A549 (cell line): Measurements from ENCODE around the gene MRPL22. TPM values are rescaled to one million over a fixed set of nuclear protein-coding genes. Genes with fewer than 3 reads are reported as not detected.

ENCODE experiments used
- ATAC-seq, 2 experiments: fragments of 200-7000 bp in 1 of 2; fragments of >200 bp in 1 of 2; cut with Nextera tagmentation in 1 of 2; cut with Tn5 transposase in 1 of 2; 3 replicates each; pipeline versions ENCODE4 v1.8.0 to v1.9.1; 2018 to 2020; ENCODE audit warnings: mild to moderate bottlenecking in 1 of 2, moderate library complexity in 1 of 2
- CTCF ChIA-PET: fragments of 300-600 bp; sonication (Branson Sonifier 250); formaldehyde crosslinking; extraction: SDS; loops from one replicate; lab custom pipeline; 2021; ENCODE audit warnings: antibody characterized with exemption, inconsistent platforms; lab: Yijun Ruan, JAX
- POLR2A ChIA-PET: fragments of 350-600 bp; formaldehyde crosslinking; extraction: SDS; loops from one replicate; lab custom pipeline; 2021; ENCODE audit warnings: antibody characterized with exemption, inconsistent platforms; lab: Yijun Ruan, JAX
- DNase-seq, 2 experiments: peaks; one replicate each; pipeline versions ENCODE4 v3.0.0 to v3.0.0-alpha.2; 2011 to 2016; ENCODE audit warnings: low read depth in 1 of 2, low spot score in 1 of 2
- FAIRE-seq: peaks from 2 replicates; lab custom pipeline; 2011; peaks lifted over from hg19 to GRCh38; lab: Jason Lieb, UNC
- H3K27ac ChIP-seq, 2 experiments: fragments of >200 bp; sonication (Bioruptor Twin); formaldehyde crosslinking; 3 replicates each; pipeline ENCODE4 v1.5.1; 2016 to 2017
- H3K4me1 ChIP-seq: fragments of >200 bp; sonication (Bioruptor Twin); formaldehyde crosslinking; 3 replicates; pipeline ENCODE4 v1.6.1; 2016
- H3K4me2 ChIP-seq: fragments of >200 bp; sonication (Bioruptor Twin); formaldehyde crosslinking; 3 replicates; pipeline ENCODE4 v1.6.1; 2016
- H3K4me3 ChIP-seq: fragments of >200 bp; sonication (Bioruptor Twin); formaldehyde crosslinking; 3 replicates; pipeline ENCODE4 v1.5.1; 2016
- H3K9me3 ChIP-seq: fragments of >200 bp; sonication (Bioruptor Twin); formaldehyde crosslinking; 3 replicates; pipeline ENCODE4 v1.6.1; 2016
- BHLHE40 ChIP-seq: IDR thresholded peaks from 2 replicates; pipeline ENCODE4 v1.6.1; 2012; ENCODE audit warnings: low read depth, low read length, inconsistent platforms
- CBX8 ChIP-seq: fragments of 200-600 bp; sonication (generic); IDR thresholded peaks from 2 replicates; pipeline ENCODE4 v1.6.1; 2016
- CEBPB ChIP-seq, 2 experiments: fragments of >200 bp in 1 of 2; sonication (Bioruptor Twin) in 1 of 2; formaldehyde crosslinking in 1 of 2; IDR thresholded peaks; 2 replicates each; pipeline ENCODE4 v1.6.1; 2012 to 2016
- CHD2 ChIP-seq: fragments of 150-350 bp; IDR thresholded peaks from 2 replicates; pipeline ENCODE4 v1.6.1; 2014; ENCODE audit warnings: low read length; ENCODE audit not compliant: partially characterized antibody
- ELK1 ChIP-seq: fragments of 150-350 bp; IDR thresholded peaks from 2 replicates; pipeline ENCODE4 v1.6.1; 2014; ENCODE audit warnings: low read depth, mild to moderate bottlenecking, low read length
- FOSB ChIP-seq: fragments of 250-450 bp; sonication (Bioruptor Pico); IDR thresholded peaks from 2 replicates; pipeline ENCODE4 v1.5.0; 2020; ENCODE audit warnings: mild to moderate bottlenecking, moderate library complexity
- HDAC2 ChIP-seq: fragments of 200-600 bp; sonication (generic); IDR thresholded peaks from 2 replicates; pipeline ENCODE4 v1.6.1; 2016
- HOXB13 ChIP-seq: fragments of 250-450 bp; sonication (Bioruptor Pico); IDR thresholded peaks from 2 replicates; pipeline ENCODE4 v1.5.0; 2020; ENCODE audit warnings: low read depth, mild to moderate bottlenecking, moderate library complexity
- HOXB5 ChIP-seq: fragments of 250-450 bp; sonication (Bioruptor Pico); IDR thresholded peaks from 2 replicates; pipeline ENCODE4 v1.5.0; 2020; ENCODE audit warnings: mild to moderate bottlenecking, moderate library complexity
- JUN ChIP-seq, 2 experiments: fragments of >200 bp; sonication (Bioruptor Twin); formaldehyde crosslinking; IDR thresholded peaks; 2 replicates in 1 of 2; 3 replicates in 1 of 2; pipeline ENCODE4 v1.6.1; 2016 to 2017
- JUNB ChIP-seq: fragments of >200 bp; sonication (Bioruptor Twin); formaldehyde crosslinking; IDR thresholded peaks from 2 replicates; pipeline ENCODE4 v1.6.1; 2016
- KDM5A ChIP-seq: fragments of 200-600 bp; sonication (generic); IDR thresholded peaks from 2 replicates; pipeline ENCODE4 v1.6.1; 2016; ENCODE audit warnings: antibody characterized with exemption, mild to moderate bottlenecking
- MAX ChIP-seq: IDR thresholded peaks from 2 replicates; pipeline ENCODE4 v1.6.1; 2012
- NFE2L2 ChIP-seq: fragments of 150-350 bp; conservative IDR thresholded peaks from 2 replicates; pipeline ENCODE4 v1.6.1; 2014; ENCODE audit warnings: low read length
- NPAS2 ChIP-seq: fragments of 250-450 bp; sonication (Bioruptor Pico); IDR thresholded peaks from 2 replicates; pipeline ENCODE4 v1.8.0; 2022; ENCODE audit warnings: mild to moderate bottlenecking, moderate library complexity, borderline replicate concordance
- PBX3 ChIP-seq: IDR thresholded peaks from 2 replicates; pipeline ENCODE4 v1.6.1; 2012
- PHF8 ChIP-seq: fragments of 200-600 bp; sonication (generic); IDR thresholded peaks from 2 replicates; pipeline ENCODE4 v1.6.1; 2016; ENCODE audit warnings: low read depth, mild to moderate bottlenecking, antibody characterized with exemption, moderate library complexity, borderline replicate concordance
- POLR2AphosphoS2 ChIP-seq: conservative IDR thresholded peaks from 2 replicates; pipeline ENCODE4 v1.6.1; 2012; ENCODE audit warnings: low read length, improper control_type of control experiment, inconsistent platforms
- RARB ChIP-seq: fragments of 250-450 bp; sonication (Bioruptor Pico); IDR thresholded peaks from 2 replicates; pipeline ENCODE4 v1.8.0; 2021; ENCODE audit warnings: mild to moderate bottlenecking, moderate library complexity
- RCOR1 ChIP-seq: fragments of 150-350 bp; IDR thresholded peaks from 2 replicates; pipeline ENCODE4 v1.6.1; 2014; ENCODE audit warnings: antibody characterized with exemption, low read length, low read depth
- SMC3 ChIP-seq: fragments of >200 bp; sonication (Bioruptor Twin); formaldehyde crosslinking; IDR thresholded peaks from 3 replicates; pipeline ENCODE4 v1.6.1; 2018; ENCODE audit warnings: inconsistent platforms
- TFCP2L1 ChIP-seq: fragments of 250-450 bp; sonication (Bioruptor Pico); IDR thresholded peaks from 2 replicates; pipeline ENCODE4 v1.5.0; 2021; ENCODE audit warnings: mild to moderate bottlenecking
- TP53 ChIP-seq: fragments of 250-450 bp; sonication (Bioruptor Pico); IDR thresholded peaks from 2 replicates; pipeline ENCODE4 v1.5.0; 2021; ENCODE audit warnings: mild to moderate bottlenecking, moderate library complexity
- ZC3H11A ChIP-seq: fragments of 450-650 bp; IDR thresholded peaks from 2 replicates; pipeline ENCODE4 v1.6.1; 2014; ENCODE audit warnings: antibody characterized with exemption, mild to moderate bottlenecking
- ZFP36 ChIP-seq: fragments of 450-650 bp; IDR thresholded peaks from 2 replicates; pipeline ENCODE4 v1.6.1; 2014; ENCODE audit warnings: borderline replicate concordance; ENCODE audit not compliant: partially characterized antibody
- WGBS: methylation state at CpG from one replicate; pipeline ENCODE4 v1.1.6; 2017; ENCODE audit errors: missing lambda C conversion rate; 5-methylcytosine and 5-hydroxymethylcytosine counted together
- polyA plus RNA-seq, 4 experiments: library from polyadenylated mRNA; depleted of rRNA in 3 of 4; stranded (reverse); fragments of >200 nt; fragmentation: RNase III in 1 of 4; extraction: RNeasy Plus Mini Kit Qiagen cat#74134 plus additional on column Dnase treatment in 1 of 4; gene quantifications; 2 replicates in 3 of 4; 3 replicates in 1 of 4; pipeline ENCODE4 v1.2.3, GENCODE V29; 2011 to 2017
- TF ChIP-seq, protein P1 (sequence below): fragments of >200 bp; sonication (Bioruptor Twin); formaldehyde crosslinking; IDR thresholded peaks from 2 replicates; pipeline ENCODE4 v1.6.1; 2016
- TF ChIP-seq, protein P2 (sequence below): fragments of >200 bp; sonication (Bioruptor Twin); formaldehyde crosslinking; IDR thresholded peaks from 3 replicates; pipeline ENCODE4 v1.5.1; 2016

MRPL22 gene
- polyA plus RNA-seq, 2 of the 4 experiments (the other 2 are of a cell fraction), result 56.3 to 91.0 TPM

DNA sequence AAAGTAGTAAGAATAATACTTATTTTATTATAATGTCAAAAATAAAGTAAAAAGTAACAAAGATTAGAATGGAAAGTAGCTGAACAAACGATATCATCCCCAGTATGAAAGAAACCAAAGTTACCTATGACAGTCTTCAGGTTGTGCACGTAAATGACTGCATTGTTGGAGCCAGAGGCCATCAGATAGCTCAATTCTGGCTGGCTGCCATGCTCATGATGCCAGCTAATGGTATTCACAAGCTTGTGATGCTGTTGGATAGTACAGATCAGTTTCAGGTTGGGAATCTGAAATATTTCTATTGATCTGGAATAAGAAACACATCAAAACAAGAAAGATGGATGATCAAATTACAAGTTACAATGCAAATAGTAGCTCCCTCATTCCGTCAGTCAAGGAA is 24.0 kb upstream of the MRPL22 start:
- no peak for DNase-seq
- ATAC-seq, result no peak
- no peak overlapping the region for H3K4me2 ChIP-seq
- whole genome bisulfite sequencing, result 80% methylated on average over 3 of the region's 3 CpGs
- TF ChIP-seq SMC3 (no peak), POLR2AphosphoS2 (no peak), NPAS2 (CRISPR knock-in tag) (no peak)
- TF ChIP-seq, protein P1, sequence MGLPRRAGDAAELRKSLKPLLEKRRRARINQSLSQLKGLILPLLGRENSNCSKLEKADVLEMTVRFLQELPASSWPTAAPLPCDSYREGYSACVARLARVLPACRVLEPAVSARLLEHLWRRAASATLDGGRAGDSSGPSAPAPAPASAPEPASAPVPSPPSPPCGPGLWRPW, result no peak
- H3K9me3 ChIP-seq, result no peaks in the 10 kb centered on the region
- no peaks in the 10 kb centered on the region for H3K4me1 ChIP-seq
- POLR2A ChIA-PET, result no interaction called here
- no peak for FAIRE-seq
- CTCF ChIA-PET, result interaction anchor here (0.6 to 2.1 kb wide), 4 partner anchors 10 to 1798 kb away, joined by 3 to 7 read pairs (median 4); no protein-coding TSS in a partner anchor
- H3K4me3 ChIP-seq, result no peak overlapping the region
- H3K27ac ChIP-seq, result no peak overlapping the region

GRCh38 chr5:154917757-154918156 is 23.1 kb upstream of the MRPL22 start:
- H3K27ac ChIP-seq, result no peak overlapping the region
- 73% methylated on average over 4 of the region's 4 CpGs for WGBS
- DNase-seq (no peak), ATAC-seq (no peak), FAIRE-seq (no peak)
- TF ChIP-seq, protein P2, sequence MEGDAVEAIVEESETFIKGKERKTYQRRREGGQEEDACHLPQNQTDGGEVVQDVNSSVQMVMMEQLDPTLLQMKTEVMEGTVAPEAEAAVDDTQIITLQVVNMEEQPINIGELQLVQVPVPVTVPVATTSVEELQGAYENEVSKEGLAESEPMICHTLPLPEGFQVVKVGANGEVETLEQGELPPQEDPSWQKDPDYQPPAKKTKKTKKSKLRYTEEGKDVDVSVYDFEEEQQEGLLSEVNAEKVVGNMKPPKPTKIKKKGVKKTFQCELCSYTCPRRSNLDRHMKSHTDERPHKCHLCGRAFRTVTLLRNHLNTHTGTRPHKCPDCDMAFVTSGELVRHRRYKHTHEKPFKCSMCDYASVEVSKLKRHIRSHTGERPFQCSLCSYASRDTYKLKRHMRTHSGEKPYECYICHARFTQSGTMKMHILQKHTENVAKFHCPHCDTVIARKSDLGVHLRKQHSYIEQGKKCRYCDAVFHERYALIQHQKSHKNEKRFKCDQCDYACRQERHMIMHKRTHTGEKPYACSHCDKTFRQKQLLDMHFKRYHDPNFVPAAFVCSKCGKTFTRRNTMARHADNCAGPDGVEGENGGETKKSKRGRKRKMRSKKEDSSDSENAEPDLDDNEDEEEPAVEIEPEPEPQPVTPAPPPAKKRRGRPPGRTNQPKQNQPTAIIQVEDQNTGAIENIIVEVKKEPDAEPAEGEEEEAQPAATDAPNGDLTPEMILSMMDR, result no peak
- TF ChIP-seq POLR2AphosphoS2, result no peak
- TF ChIP-seq KDM5A, result no peak
- no peak for TF ChIP-seq ELK1
- H3K4me3 ChIP-seq, result no peak overlapping the region
- H3K9me3 ChIP-seq, result no peaks in the 10 kb centered on the region
- CTCF ChIA-PET, result interaction anchor here (1.5 kb wide), 1 partner anchor 268 kb away, joined by 5 read pairs; no protein-coding TSS in a partner anchor
- H3K4me1 ChIP-seq, result no peaks in the 10 kb centered on the region
- POLR2A ChIA-PET, result no interaction called here
- no peak overlapping the region for H3K4me2 ChIP-seq

DNA sequence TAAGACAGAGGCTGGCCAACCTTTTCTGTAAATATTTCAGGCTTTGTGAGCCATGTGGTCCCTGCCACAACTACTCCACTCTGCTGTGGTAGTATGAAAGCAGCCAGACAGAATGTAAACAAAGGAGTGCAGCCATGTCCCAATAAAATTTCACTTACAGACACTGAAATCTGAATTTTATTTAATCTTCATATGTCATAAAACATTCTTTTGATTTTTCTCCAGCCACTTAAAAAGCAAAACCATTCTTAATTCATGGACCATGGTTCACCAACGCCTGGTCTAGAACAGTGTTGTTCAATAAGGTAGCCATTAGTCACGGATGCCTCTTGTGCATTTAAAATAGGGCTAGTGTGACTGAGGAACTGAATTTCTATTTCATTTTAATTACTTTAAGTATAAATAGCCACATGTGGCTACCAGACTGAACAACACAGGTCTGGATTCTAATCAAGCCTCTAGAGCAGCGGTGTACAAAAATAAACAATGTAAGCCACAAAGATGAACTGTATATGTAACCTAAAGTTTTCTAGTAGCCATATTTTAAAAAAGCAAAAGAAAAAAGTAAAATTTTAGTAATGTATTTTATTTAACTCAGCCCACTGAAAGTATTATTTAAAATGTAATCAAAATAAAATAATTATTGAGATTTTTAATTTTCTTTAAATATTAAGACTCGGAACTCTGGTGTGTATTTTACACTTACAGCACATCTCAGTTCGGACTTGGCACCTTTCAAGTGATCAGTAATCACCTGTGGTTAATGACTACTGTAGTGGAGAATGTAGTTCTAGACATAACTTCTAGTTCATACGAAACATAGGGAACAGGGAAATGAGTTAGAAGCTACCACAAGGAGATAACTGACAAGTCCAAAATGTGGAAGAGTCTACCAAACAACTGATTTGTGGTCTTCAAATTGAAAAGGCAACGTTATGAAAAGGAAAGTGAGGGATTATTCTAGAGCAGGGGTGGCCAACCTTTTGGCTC is 17.1 kb upstream of the MRPL22 start:
- no peak overlapping the region for H3K4me2 ChIP-seq
- ChIA-PET CTCF (interaction anchor here (1.1 kb wide), 2 partner anchors 8 to 273 kb away, joined by 3 read pairs; no protein-coding TSS in a partner anchor), POLR2A (no interaction called here)
- no peaks in the 10 kb centered on the region for H3K4me1 ChIP-seq
- H3K27ac ChIP-seq, result no peak overlapping the region
- H3K4me3 ChIP-seq, result no peak overlapping the region
- no peaks in the 10 kb centered on the region for H3K9me3 ChIP-seq
- FAIRE-seq (no peak), ATAC-seq (no peak), DNase-seq (no peak)
- WGBS, result 88% methylated on average over 7 of the region's 7 CpGs
- TF ChIP-seq RARB (no peak), CEBPB (IDR thresholded peaks at IDR 0.05) (no peak), JUNB (no peak), RCOR1 (no peak), HOXB13 (CRISPR knock-in tag) (no peak), HDAC2 (no peak), HOXB5 (CRISPR knock-in tag) (no peak), CHD2 (no peak), KDM5A (no peak)

DNA sequence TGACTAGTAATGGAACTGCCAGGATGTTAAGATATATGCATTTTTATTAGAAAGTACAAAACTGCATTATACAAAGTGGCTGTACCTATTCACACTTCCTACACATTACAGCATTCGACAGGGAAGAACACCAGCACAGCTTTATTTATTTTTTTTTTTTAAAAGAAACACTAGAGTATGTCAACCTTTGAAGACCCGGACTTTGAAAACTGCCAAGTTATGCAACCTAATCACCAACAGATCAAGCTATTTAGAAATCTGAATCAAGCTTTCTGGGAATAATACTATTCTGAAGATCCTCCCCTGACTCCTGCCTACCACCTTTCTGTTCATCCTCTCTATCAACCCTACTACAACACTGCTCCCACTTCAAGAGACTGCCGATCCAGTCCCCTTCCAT is 7.3 kb upstream of the MRPL22 start:
- no peak overlapping the region for H3K27ac ChIP-seq
- POLR2A ChIA-PET, result no interaction called here
- ATAC-seq (no peak), DNase-seq (no peak), FAIRE-seq (no peak)
- CTCF ChIA-PET, result interaction anchor here (1.7 kb wide), 1 partner anchor 283 kb away, joined by 4 read pairs; no protein-coding TSS in a partner anchor
- TF ChIP-seq CEBPB (IDR thresholded peaks at IDR 0.05) (no peak), PBX3 (no peak), FOSB (CRISPR knock-in tag) (no peak), MAX (no peak), ZFP36 (no peak), BHLHE40 (no peak), CBX8 (no peak), PHF8 (no peak), ZC3H11A (no peak), NFE2L2 (no peak), NPAS2 (CRISPR knock-in tag) (no peak), TFCP2L1 (CRISPR knock-in tag) (no peak), TP53 (CRISPR knock-in tag) (no peak), JUN (IDR thresholded peaks at IDR 0.05) (no peak)
- no peaks in the 10 kb centered on the region for H3K9me3 ChIP-seq
- H3K4me1 ChIP-seq, result peaks cover 7% of the 10 kb centered on the region; the same call in 1 of the 3 replicates
- H3K4me3 ChIP-seq, result no peak overlapping the region
- no peak overlapping the region for H3K4me2 ChIP-seq
- 92% methylated on average over 3 of the region's 3 CpGs for WGBS
